OCI-M1 (cell line): ENCODE data around the gene PNCK.
"Not testable (repeated sequence)": the region's sequence is repeated elsewhere in the genome, so short reads cannot be mapped to it uniquely, and the experiment has no call there.

ENCODE experiments used
- DNase-seq: peaks from one replicate; lab custom pipeline; 2025; lab: John Stamatoyannopoulos, UW

Gene PNCK

DNA sequence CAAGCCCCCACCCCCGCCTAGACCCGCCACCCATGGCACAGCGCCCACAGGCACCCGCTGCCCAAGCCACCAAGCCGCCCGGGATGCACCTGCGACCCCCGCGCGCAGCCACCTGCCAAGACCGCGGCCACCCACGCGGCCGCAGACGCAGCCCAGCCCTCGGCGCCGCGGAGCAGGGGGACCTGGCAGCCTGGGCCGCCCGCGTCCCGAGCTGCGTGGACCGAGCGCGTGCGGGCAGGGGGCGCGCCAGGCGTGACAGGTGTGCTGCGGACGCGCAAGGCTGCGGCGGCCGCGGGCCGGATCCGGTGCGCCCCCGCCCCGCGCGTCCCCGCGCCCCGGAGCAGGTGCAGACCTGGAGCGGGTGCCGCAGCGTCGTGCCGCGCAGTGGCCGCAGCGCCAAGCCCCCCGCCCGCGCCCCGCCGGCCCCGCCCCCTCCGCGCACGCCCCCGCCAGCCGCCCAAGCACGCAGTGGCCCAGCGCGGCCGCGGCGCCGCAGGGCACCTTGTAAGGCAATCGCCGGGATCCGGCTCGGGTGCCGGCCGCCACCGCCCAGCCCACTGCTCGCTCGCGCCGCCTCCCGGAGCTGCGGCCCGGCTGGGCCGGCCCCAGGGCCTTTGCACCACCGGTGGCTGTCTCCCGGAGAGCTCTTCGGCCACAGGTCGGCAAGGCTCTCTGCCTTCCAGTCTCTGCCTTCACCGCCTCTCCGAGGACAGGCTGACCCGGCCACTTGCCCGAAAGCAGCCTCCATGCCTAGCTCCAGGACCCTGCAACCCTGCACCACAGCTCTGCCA lies at the start of gene PNCK:
Gene PNCK, minus strand, starts transcription at position 386 of the 791 bp plus-strand sequence. CDS start 737 bp downstream, outside the sequence.
- no peak for DNase-seq

DNA sequence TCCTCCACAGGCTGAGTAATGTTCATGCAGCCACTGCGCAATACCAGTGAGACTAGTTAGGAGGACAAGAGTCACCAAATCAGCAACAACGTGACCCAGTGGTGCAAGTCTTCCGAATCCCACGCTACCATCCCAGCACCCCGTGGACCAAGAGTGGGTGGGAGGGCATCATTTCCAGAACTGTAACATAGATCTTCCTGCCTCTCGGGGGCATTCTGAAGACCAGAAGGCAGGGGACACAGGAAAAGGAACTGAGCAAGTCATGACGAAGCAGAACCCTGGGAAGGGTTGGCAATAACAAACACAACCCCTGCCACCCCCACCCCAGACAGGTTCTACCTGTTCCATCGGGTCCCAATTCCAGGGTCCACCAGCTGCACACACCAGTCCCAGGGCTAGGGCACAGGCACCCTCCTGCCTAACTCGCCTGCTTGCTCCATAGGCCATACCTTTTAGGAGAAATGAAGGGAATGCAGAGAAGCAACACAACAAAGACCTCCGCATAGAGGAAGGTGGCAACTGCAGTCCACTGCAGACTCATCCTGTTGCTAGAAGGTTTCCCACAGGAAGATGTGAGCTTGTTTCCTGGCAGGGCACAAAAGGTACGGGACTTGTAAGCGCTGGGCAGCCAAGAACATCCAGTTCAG lies 49.2 kb upstream of the PNCK start:
- DNase-seq = peak; percentile 14

DNA sequence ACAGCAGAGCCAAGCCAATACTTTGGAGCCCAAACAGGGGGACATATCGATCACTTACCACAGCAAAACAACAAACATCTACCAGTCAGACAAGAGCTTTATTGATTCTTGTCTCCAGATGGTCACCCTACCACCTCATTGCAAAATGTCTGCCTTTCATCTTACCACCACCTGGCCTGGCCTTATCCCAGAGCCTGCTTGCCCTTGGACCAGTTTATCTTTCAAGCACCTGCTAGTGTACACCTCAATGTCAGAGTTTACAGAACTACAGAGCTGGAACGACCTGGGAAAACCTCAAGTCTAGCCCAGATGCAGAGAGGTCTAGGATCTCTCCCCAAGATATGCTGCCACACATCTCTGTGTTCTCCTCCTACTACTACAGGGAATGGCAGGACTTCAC lies 46.1 kb upstream of the PNCK start:
- no peak for DNase-seq

DNA sequence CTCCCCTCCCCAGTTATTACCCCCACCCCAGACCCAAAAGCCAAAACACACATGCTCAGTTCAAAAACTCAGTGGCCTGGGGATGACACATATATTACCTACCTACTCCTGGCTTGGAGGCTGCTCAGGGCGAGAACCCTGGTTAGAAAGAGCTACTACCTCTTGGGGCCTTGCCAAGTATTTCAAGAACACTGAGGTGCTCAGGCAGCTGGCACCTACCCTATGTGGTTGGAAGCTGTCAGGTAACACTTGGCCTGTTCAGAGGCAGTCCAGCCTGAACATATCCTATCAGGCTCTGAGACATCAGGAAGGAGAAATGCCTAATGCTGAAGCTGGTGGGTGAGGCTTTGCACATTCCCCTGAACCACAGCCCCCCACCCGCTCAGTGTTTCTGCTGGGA lies 45.6 kb upstream of the PNCK start:
- no peak for DNase-seq

DNA sequence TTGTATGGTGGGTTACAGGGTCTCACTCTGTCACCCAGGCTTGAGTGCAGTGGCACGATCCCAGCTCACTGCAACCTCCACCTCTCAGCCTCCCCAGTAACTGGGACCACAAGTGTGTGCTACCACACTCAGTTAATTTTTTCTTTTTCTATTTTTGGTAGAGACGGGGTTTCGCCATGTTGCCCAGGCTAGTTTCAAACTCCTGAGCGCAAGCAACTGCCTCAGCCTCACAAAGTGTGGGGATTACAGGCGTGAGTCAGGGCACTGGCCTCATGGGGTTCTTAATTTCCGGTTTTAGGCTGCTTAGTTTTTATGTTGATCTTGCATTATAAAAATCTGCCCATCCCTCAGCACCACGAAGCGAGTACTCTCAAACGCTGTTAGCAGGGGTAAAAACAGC lies 43.8 kb upstream of the PNCK start:
- no peak for DNase-seq

DNA sequence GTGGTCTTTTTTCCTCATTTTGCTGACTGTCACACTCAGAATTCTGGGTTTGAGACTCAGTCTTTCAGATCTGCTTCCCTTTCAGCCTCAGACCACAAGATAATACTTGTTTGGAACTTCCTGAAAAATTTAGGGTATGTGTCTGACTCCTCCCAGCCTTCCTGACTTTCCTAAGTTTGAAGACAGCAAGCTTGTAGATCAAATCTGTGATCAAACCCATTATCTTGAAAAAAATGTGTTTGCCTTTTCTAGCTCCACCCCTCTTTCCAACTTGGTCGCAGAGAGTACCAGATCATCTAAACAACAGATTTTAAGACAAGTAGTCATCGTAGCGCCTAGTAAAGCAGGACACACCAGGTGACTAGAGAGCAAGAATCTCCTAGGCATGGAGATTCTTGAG lies 40.6 kb upstream of the PNCK start:
- no peak for DNase-seq

DNA sequence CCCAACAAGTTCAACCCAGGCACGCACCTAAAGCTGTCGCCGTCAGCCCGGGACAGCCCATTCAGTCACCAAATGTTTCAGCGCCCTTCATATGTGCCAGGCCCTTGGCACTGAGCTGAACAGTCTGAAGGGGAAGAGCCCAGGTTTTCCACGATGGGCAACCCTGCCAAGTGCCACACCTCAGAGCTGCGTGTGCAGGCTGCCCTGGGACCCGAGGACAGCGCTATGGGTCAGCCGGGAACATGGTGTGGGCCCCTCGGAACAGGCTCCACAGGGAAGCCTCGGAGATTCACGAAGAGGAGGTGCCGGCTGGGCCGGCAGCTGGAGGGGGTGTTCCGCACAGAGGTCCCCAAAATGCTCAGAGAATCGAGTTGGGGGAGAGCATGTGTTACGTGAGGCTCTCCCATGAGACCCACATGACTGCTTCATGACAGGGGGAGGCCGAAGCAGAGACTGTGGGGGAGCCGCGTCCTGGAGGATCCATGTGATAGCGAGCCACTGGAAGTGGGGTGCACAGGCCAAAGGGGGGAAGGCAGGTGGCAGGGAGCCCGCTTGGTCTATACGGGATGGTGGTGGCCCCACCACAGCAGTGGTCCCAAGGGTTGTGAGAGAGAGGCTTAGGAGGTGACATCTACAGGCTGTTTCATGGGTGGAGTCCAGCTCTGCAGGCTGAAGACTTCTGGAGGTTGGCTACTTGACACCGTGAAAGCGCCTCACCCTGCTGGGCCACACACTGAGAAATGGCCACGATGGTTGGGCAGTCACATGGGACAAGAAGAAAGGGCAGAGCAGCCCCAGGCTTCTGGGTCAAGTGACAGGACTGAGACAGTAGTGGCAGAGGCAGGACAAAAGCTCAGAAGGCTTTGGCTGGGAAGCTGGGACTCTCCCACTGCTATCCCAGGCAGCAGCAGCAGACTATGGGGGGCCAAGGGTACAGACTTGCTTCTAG lies 36.4 kb upstream of the PNCK start:
- DNase-seq = no peak

DNA sequence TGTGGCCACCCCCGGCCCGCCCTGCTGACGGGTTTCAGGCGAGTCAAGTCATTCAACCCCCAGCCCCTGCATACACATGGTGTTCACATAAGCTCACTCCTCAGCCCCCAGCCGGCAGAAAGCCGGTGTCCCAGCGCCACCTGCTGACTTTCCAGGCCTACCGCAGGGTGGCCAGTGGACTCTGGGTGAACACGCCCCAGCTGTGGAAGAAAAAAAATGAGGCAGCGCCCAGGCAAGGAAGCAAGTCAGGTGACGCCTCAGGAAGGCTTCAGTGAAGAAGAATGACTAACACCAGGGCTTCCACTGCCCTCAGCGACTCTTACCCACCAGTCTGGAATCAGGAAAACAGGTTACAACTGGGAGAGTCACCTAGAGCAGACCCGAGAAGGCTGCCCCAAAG lies 34.8 kb upstream of the PNCK start:
- peak; percentile 73 for DNase-seq

DNA sequence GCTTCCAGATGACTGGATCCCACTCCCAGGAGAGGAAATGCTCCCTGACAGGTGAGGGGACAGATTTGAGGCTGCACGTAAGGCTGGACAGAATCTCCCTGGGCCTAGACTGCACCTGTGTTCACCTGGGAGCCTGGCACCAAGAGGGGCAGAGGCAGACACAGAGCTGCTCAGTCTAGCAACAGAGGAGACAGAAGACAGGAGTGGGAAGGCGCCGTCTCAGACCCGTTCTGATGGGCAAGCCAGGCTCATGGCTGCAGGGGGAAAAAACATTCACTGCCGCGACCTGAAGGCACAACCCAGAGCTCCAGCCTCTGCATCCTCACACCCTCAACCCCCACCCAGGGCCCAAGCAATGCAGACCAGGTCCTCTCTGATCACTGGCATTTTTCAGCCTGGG lies 33.8 kb upstream of the PNCK start:
- no peak for DNase-seq

DNA sequence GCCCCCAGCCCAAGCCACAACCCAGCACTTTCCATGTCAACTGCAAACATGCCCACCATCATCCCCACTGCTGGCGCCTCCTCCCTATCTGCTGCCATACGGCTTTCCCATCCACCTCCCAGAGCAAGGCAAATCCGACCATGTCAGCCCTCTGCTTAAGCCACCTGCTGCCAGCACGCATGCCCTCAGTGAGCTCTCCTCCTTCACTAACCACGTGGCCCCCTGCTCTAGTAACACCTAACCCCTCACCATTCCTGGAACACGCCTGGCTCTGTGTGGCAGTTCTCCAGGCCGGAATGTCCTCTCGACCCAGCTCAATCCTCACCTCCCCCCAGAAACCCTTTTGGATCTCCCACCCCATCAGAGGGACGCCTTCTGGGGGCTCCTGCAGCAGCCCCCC lies 33.2 kb upstream of the PNCK start:
- no peak for DNase-seq

DNA sequence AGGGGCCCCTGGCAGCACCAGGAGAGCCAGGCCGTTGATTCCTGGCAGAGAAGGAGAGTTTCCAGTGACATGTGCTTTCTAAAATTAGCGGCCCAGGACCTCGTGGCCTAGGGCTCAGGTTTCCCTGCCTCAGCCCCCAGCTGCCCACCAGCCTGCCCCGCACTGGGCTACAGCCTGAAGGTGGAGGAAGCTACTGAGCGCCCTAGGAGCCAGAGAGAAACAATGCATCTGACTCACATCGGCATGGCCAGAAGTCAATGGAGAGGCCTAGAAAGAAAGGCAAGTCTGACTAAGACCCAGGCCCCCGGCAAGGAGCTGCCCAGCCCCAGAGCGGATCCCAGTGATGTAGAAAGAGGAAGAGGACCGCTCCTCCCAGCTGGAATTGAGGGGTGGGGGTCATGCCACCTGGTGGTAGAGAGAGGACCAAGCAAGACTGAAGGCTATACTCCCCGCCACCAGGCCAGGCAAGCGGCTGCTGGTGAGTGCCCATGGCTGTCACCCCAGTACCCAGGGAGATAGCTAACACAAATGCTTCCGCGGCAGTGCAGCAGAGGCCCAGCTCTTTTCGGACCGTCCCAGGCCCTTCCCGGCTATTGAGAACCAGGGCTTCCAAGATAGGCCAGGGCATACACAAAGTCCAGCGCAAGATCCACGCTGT lies 31.9 kb upstream of the PNCK start:
- not testable (repeated sequence) for DNase-seq

DNA sequence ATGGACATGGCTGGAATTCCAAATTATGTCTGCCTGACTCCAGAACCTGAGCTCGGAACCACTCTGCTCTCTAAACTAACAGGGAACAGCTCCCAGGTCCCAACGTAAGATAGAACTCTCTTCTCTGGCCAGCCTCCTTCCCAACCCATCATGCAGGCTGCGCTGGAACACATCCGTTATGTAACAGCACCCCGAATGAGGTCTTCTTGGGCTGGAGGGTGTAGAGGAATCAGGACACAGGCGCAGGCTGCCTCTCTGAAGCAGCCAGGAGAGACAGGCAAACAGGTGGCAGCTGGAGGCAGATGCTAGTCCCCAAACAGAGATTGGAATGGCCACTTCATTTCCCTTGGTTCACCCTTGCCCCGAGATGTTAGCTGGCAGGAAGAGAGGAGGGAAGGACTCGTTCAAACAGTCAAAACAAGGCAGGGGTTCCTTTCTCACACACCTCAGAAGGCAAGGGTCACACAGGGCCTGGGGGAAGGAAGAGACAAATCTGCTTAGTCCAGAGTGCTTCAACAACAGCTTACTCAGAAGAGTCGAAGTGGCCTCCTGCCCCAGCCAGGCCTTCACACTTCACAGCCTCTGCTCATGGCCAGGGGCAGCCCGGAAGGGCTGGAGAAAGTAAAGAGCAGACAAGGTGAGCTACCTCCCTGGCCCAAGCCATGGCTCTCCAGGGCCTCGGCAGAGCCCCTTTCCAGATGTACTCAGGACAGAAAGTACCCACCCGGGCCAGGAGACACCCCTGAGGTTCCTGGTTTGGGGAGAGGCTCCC lies 31.2 kb upstream of the PNCK start:
- not testable (repeated sequence) for DNase-seq

DNA sequence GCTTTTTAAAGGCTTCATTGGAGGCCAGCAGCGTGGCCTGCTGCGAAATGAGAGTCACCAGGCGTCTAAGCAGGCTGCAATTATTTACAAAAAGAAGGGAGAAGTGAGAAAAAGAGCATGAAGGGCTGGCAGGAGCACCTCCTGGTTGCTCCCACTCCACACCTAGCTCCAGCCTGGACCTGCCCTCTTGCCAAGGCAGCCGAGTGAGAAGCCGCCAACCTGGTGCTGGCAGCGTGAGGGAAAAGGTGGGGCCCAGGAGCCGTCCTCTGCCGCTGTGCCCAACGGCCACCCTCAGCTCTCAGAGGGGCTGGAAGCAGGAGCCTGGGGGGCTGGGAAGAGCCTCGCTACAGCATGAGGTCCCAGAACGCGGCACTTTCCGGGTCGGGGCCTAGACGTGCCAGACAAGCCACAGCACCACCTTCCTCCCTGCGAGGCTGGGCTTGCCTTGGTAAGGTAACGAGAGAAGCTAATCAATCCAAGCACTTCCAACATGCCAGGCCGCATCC lies 30.5 kb upstream of the PNCK start:
- DNase-seq = no peak

DNA sequence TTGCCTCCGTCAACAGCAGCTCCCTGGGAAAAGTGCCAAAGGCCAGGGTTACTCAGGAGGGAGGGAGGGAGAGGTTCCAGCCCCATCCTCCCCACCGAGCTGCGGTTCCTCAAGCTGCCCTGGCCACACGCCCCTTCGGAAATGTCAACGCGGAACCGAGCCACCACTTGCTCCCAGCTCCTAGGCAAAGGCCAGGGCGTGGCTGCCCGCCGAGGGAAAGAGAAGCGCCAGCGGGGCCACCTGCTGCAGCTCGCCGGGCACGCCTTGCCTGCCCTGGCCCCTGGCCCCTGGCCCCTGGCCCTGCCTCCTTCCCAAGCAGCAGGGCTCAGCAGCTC lies 29.4 kb upstream of the PNCK start:
- DNase-seq = no peak

DNA sequence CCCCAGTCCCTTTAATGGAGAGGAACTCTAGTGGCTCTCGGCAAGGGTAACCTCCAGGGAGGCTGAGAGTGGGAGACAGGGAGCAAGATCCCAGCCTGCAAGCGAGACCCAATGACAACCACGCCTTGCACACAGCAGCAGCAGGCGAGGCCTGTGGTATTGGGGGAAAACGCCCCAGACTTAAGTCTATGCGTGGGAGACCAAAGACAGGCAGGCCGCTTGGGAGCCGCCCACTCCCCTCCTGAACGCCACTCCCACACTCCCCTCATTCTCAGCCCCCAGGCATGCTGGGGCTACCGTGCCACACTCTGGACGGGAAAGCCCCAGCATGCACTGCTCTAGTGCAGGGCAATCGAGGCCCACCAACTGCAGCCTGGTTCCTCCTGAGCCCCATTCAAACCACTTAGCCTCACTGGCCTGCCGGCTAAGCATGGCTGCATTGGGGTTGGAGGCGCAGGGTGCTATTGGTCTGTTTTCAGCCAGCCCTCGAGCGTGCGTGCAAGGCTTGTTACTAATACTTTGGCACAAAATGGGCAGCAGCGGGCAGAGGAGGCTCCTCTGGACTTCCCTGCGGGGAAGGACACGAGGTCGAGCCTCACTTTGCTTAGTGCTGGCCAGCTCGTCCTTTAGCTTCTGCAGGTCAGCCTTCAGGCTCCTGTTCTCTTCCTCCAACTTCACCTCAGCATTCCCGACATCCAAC lies 28.9 kb upstream of the PNCK start:
- DNase-seq = no peak

DNA sequence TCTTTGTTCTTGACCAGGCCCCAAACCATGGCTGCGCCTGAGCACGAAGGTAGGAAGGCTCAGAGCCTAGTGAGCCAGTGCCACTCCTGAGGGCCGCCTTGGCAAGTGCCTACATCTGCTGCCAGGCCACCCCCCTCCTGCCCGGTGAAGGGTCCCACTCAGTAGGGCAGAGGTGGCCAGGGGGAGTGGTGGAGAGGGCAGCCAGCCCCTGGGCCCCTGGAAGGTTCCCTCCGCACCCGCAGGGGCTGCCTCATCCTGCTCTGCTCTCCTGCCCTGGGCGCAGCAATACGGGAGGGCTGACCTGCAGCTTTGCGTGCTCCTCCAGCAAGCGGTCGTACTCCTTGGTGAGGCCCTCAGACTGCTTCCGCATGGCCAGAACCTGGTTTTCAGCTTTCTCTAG lies 28.1 kb upstream of the PNCK start:
- no peak for DNase-seq

DNA sequence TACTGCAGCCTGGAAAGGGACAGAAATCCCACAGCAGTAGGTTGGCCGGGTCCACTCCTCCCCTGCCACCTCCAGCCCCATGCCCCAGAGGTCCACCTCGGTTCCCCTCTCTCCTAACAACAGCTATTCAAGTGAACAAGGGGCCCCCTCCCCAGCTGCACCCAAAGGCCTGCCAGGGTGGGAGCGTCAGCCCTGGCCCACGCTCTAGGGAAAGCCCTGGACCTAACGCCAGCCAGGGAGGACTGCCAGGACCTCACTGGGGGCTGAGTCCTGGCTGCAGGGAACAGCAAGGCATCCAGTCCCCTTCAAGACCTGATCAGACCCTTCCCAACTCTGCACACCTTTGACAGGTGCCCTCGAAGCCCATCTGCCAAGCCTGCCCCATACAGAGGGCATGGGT lies 27.4 kb upstream of the PNCK start:
- no peak for DNase-seq

DNA sequence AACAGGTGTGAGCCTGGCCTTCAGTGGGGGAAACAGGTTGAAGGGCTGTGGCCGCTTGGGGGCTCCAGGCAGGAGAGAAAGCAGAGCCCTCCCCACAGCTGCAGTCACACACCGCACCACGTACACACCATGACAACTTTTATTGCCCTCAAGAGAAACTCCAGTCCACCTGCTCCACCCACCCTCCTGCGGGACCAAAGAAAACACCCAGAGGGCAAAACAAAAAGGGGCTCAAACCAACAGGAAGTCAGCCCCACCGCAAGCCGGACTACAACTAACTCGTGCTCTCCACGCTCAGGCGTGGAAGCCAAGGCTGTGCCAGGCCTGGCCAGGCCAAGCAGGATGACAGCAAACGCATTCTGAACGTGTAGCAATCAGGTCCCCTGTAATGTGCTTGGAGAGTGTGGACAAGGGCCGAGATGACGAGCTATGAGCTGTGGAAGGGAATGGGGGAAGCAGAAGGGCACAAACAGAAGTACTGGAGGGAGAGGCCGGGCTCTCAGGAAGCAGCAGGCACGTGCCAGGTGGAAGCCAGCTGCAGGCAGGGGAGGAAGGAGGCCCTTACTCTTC lies 26.8 kb upstream of the PNCK start:
- no peak for DNase-seq

DNA sequence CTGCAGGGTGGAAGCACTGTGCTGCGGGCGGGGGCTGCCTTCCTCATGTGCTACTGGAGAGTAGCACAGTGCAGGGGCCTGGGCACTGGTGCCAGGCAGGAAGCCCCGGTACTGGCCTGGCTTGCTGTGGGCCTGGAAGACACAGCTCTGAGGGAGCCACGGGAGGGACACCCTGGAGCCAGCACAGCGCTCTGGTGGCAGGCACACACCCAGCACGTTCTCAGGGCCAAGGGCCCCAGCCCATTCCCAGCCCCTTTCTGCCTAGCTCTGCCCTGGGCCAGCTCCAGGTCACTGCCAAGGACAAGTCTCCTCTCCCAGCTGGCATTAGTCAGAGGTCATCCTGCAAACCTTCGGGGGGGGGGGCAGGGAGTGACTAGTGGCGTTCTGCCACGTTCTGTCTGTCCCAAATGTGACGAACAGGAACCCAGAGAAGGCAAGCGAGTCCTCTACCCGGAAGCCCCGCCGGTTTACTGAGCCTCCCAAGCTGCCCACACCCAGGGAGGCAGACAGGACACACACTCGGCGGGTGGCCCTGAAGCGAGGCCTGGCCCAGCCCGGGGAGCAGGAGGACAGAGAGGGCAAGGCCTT lies 26.3 kb upstream of the PNCK start:
- not testable (repeated sequence) for DNase-seq
